Thyroid gland (tissue), 4 donors: Measurements from ENCODE around the gene KCP.

Experiments
- POLR2A ChIP-seq, 2 donors: fragments of 450-650 bp; IDR thresholded peaks; one replicate each; pipeline ENCODE4 v1.6.1; 2017; ENCODE audit warnings: antibody characterized with exemption in 2 of 2, mild to moderate bottlenecking in 2 of 2, moderate library complexity in 1 of 2
- TF ChIP-seq, protein P1 (sequence below), 6 experiments: fragments of 200-600 bp in 3 of 6; fragments of 450-650 bp in 3 of 6; sonication (generic) in 3 of 6; IDR thresholded peaks; one replicate each; pipeline ENCODE4 v1.5.1; 2016 to 2019; ENCODE audit warnings: antibody characterized with exemption in 6 of 6, mild to moderate bottlenecking in 2 of 6, inconsistent platforms in 1 of 6, moderate library complexity in 1 of 6

DNA sequence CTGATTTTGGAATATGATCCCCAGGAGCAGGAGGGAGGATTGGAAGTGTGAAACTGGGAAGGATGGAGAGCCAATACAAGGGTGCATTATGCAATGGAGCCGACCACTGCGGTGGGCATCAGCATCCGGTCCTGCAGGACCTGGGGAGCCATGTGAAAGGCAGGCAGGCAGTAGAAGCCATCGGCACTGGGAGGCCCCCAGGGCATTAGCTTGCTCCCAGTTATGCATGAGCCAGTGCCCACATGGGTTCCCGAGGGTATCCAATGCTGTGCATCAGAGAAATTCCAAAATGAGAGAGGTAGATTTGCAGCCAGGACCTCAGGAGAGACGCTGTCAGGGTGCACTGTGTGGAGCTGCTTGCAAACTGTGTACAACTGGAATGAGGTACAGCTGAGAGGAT is 8.7 kb upstream of the KCP start:
- TF ChIP-seq, protein P1, sequence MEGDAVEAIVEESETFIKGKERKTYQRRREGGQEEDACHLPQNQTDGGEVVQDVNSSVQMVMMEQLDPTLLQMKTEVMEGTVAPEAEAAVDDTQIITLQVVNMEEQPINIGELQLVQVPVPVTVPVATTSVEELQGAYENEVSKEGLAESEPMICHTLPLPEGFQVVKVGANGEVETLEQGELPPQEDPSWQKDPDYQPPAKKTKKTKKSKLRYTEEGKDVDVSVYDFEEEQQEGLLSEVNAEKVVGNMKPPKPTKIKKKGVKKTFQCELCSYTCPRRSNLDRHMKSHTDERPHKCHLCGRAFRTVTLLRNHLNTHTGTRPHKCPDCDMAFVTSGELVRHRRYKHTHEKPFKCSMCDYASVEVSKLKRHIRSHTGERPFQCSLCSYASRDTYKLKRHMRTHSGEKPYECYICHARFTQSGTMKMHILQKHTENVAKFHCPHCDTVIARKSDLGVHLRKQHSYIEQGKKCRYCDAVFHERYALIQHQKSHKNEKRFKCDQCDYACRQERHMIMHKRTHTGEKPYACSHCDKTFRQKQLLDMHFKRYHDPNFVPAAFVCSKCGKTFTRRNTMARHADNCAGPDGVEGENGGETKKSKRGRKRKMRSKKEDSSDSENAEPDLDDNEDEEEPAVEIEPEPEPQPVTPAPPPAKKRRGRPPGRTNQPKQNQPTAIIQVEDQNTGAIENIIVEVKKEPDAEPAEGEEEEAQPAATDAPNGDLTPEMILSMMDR (IDR thresholded peaks at IDR 0.05), result no peak
- TF ChIP-seq POLR2A (IDR thresholded peaks at IDR 0.05), result no peak
